ENCODE results near the gene CNGA2. TPM values are rescaled to one million over a fixed set of nuclear protein-coding genes. Genes with fewer than 3 reads are reported as not detected.

Gene CNGA2
- total and polyA plus RNA-seq, 2 donors (not counting 3 experiments of a cell fraction or from before 2014, with no cell fraction given), result not detected

DNA sequence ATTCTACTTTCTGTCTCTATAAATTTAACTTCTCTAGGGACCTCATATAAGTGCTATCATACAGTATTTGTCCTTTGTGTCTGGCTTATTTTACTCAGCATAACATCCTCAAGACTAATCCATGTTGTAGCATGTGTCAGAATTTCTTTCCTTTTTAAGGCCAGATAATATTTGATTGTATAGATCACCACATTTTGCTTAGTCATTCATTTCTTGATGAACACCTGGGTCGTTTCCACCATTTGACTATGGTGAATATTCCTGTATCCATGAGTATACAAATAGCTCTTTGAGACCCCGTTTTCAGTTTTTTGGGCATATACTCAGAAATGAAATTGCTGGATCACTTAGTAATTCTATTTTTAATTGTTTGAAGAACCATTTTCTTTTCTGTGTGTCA is 12.0 kb downstream of the CNGA2 start:
- Histone ChIP-seq H3K4me1 (ENCODE audit: control insufficient read depth, extremely low read depth, insufficient read depth, low read length) (no peaks in the 10 kb centered on the region), H3K27me3 (ENCODE audit: control insufficient read depth in 2 of 2, insufficient read depth in 2 of 2, low read length in 2 of 2) (no peaks in the 10 kb centered on the region), H3K27ac (ENCODE audit: insufficient read depth, low read depth, low read length) (no peak overlapping the region), H3K9me3 (replicated peaks; ENCODE audit: control insufficient read depth, insufficient read depth, low read length) (no peaks in the 10 kb centered on the region), H3K9me1 (replicated peaks; ENCODE audit: control insufficient read depth, extremely low read depth, insufficient read depth, low read length) (no peaks in the 10 kb centered on the region), H4K20me1 (replicated peaks; ENCODE audit: control insufficient read depth, extremely low read depth, insufficient read depth, low read length) (no peaks in the 10 kb centered on the region), H2AFZ (ENCODE audit: low read depth, low read length) (no peak overlapping the region), H3K79me2 (ENCODE audit: control insufficient read depth, insufficient read depth, low read length) (no peaks in the 10 kb centered on the region), H3K4me2 (ENCODE audit: insufficient read depth, low read length) (no peak overlapping the region), H3K9ac (replicated peaks; ENCODE audit: extremely low read depth, insufficient read depth, low read length) (no peak overlapping the region), H3K4me3 (replicated peaks in 1 of 3; ENCODE audit: insufficient read depth in 1 of 3, low read depth in 1 of 3, low read length in 3 of 3) (no peak overlapping the region), H3K36me3 (ENCODE audit: control insufficient read depth in 2 of 2, extremely low read depth in 1 of 2, insufficient read depth in 2 of 2, low read length in 2 of 2) (no peaks in the 10 kb centered on the region)
- FAIRE-seq (no peak), DNase-seq (ENCODE audit: low read depth, low spot score) (no peak)
- dilution Hi-C loops (cut with MboI; ENCODE audit: extremely low pct_ligation_motif_present, low sequenced_read_pairs) (no loop called here), intact Hi-C loops (cut with micrococcal nuclease) (no loop called here)
- TF ChIP-seq POLR2AphosphoS5 (IDR thresholded peaks at IDR 0.05; ENCODE audit: insufficient read depth, low read depth, low read length), result no peak
- TF ChIP-seq GATA2 (IDR thresholded peaks at IDR 0.05; ENCODE audit: insufficient read depth, insufficient read length, low read depth, low read length), result no peak
- no peak for TF ChIP-seq CTCF (IDR thresholded peaks at IDR 0.05; ENCODE audit: extremely low read depth in 1 of 2, insufficient read depth in 1 of 2, low read depth in 1 of 2, low read length in 2 of 2)
- no peak for TF ChIP-seq POLR2A (IDR thresholded peaks at IDR 0.05; ENCODE audit: low read depth, low read length)
- no TSS peak for BruUV-seq (replicated peaks)
- ChIA-PET POLR2A (no interaction called here), CTCF (interaction anchor here (1.0 to 2.5 kb wide), 3 partner anchors 595 to 890 kb away, joined by 4 to 9 read pairs (median 8); no protein-coding TSS in a partner anchor)

DNA sequence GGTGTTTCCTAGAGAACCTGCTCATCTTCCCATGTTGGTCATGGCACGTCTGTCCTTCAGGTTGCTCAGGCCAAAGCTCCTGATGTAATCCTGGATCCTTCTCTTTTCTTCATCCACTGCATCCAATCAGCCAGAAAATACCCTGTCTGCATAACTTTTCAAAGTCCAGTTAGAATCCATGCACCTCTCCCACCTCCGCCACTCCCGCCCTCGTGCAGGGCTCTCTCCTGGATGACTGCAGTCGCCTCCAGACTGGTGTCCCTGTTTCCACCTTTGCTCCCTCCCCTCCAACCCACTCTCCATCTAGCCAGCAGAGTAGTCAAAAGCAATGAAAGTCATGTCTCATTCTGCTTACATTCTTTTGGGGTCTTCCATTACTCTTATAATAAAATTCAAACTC is 16.0 kb downstream of the CNGA2 start:
- FAIRE-seq (no peak), DNase-seq (ENCODE audit: low read depth, low spot score) (no peak)
- Histone ChIP-seq H3K79me2 (ENCODE audit: control insufficient read depth, insufficient read depth, low read length) (no peaks in the 10 kb centered on the region), H3K4me3 (replicated peaks in 1 of 3; ENCODE audit: insufficient read depth in 1 of 3, low read depth in 1 of 3, low read length in 3 of 3) (no peak overlapping the region), H3K4me2 (ENCODE audit: insufficient read depth, low read length) (no peak overlapping the region), H3K9ac (replicated peaks; ENCODE audit: extremely low read depth, insufficient read depth, low read length) (no peak overlapping the region), H3K4me1 (ENCODE audit: control insufficient read depth, extremely low read depth, insufficient read depth, low read length) (no peaks in the 10 kb centered on the region), H3K27ac (ENCODE audit: insufficient read depth, low read depth, low read length) (no peak overlapping the region), H3K9me3 (replicated peaks; ENCODE audit: control insufficient read depth, insufficient read depth, low read length) (no peaks in the 10 kb centered on the region), H4K20me1 (replicated peaks; ENCODE audit: control insufficient read depth, extremely low read depth, insufficient read depth, low read length) (no peaks in the 10 kb centered on the region), H3K36me3 (ENCODE audit: control insufficient read depth in 2 of 2, extremely low read depth in 1 of 2, insufficient read depth in 2 of 2, low read length in 2 of 2) (no peaks in the 10 kb centered on the region), H3K9me1 (replicated peaks; ENCODE audit: control insufficient read depth, extremely low read depth, insufficient read depth, low read length) (no peaks in the 10 kb centered on the region), H3K27me3 (ENCODE audit: control insufficient read depth in 2 of 2, insufficient read depth in 2 of 2, low read length in 2 of 2) (no peaks in the 10 kb centered on the region), H2AFZ (ENCODE audit: low read depth, low read length) (no peak overlapping the region)
- TF ChIP-seq MYC (IDR thresholded peaks at IDR 0.05; ENCODE audit: low read depth, low read length) (no peak), POLR2A (IDR thresholded peaks at IDR 0.05; ENCODE audit: low read depth, low read length) (no peak), CTCF (IDR thresholded peaks at IDR 0.05; ENCODE audit: extremely low read depth in 1 of 2, insufficient read depth in 1 of 2, low read depth in 1 of 2, low read length in 2 of 2) (no peak), GATA2 (IDR thresholded peaks at IDR 0.05; ENCODE audit: insufficient read depth, insufficient read length, low read depth, low read length) (no peak), FOS (IDR thresholded peaks at IDR 0.05; ENCODE audit: borderline replicate concordance, insufficient read depth, low read length) (no peak)
- POLR2A ChIA-PET, result no interaction called here
- CTCF ChIA-PET, result interaction anchor here (0.6 to 9.9 kb wide), 9 partner anchors 76 to 1071 kb away, joined by 3 to 190 read pairs (median 6); partner anchors contain the start of gene GABRQ
- intact Hi-C loops (cut with micrococcal nuclease), result no loop called here
- BruUV-seq (replicated peaks), result no TSS peak
- dilution Hi-C loops (cut with MboI; ENCODE audit: extremely low pct_ligation_motif_present, low sequenced_read_pairs), result no loop called here
